Measurements from ENCODE around the gene NPFF.
A peak's percentile ranks its signal among the peaks of the same experiment; 100 is the strongest.

Gene NPFF

DNA sequence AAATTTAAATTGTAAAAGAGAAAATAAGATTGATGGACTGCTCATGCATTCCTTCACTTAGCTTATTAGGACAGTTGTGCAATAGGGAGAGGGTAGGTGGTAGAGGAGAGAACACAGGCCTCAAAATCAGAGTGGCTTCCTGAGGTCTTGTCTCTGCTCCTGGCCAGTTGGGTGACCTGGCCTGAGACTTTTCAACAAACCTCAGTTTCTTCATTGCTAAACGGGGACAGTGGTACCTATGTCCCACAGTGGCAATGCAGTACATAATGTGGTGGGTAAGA is 10.6 kb downstream of the NPFF start:
- TF ChIP-seq, protein P1, sequence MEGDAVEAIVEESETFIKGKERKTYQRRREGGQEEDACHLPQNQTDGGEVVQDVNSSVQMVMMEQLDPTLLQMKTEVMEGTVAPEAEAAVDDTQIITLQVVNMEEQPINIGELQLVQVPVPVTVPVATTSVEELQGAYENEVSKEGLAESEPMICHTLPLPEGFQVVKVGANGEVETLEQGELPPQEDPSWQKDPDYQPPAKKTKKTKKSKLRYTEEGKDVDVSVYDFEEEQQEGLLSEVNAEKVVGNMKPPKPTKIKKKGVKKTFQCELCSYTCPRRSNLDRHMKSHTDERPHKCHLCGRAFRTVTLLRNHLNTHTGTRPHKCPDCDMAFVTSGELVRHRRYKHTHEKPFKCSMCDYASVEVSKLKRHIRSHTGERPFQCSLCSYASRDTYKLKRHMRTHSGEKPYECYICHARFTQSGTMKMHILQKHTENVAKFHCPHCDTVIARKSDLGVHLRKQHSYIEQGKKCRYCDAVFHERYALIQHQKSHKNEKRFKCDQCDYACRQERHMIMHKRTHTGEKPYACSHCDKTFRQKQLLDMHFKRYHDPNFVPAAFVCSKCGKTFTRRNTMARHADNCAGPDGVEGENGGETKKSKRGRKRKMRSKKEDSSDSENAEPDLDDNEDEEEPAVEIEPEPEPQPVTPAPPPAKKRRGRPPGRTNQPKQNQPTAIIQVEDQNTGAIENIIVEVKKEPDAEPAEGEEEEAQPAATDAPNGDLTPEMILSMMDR (IDR thresholded peaks at IDR 0.05; ENCODE audit: extremely low read depth, insufficient read depth, missing control alignments) = no peak
- in situ Hi-C loops (cut with MboI; ENCODE audit: low pct_unique_long_range_greater_than_20kb, low sequenced_read_pairs, unreplicated experiment) = no loop called here
- DNase-seq (ENCODE audit: low spot score) = no peak

DNA sequence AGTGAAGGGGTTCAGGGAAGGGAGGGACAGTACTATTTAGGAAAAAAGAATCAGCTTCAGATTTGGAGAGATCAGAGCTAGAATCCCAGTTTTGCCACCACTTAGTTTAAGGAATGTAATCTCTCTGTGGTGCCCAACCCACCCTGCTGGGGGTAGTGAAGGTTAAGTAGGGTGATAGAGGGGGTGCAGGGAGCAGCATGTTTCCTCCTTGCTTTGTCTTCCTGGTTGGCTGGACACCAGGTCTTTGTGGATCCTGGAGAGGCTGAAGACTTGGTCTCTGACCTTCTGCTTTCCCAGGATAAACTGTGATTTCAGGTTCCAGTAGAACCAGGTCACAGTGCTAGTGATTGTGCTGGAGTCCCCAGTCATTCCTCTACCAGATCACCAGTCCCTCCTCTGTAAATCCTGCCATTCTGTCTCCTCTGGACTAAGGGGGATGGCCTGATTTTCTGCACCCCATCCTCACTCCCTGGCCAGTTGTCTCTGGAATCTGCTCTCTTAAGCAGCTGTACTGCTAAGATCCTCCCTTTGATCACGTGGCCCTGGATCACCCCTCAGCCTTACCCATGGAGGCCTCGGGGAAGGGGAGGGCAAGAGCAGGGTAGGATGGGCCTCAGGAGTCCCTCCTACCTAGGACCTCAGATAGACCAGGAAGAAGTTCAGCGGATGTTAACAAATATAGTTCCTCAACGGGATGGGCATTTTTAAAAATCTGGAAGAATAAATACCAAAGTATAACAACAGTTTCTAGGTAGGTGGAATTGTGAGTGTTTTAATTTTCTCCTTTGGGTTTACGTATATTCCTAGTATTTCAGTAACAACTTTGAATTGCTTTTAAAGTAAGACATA is 11.2 kb downstream of the NPFF start:
- TF ChIP-seq, protein P1 (IDR thresholded peaks at IDR 0.05; ENCODE audit: extremely low read depth, insufficient read depth, missing control alignments) = no peak
- in situ Hi-C loops (cut with MboI; ENCODE audit: low pct_unique_long_range_greater_than_20kb, low sequenced_read_pairs, unreplicated experiment) = no loop called here
- no peak for DNase-seq (ENCODE audit: low spot score)

DNA sequence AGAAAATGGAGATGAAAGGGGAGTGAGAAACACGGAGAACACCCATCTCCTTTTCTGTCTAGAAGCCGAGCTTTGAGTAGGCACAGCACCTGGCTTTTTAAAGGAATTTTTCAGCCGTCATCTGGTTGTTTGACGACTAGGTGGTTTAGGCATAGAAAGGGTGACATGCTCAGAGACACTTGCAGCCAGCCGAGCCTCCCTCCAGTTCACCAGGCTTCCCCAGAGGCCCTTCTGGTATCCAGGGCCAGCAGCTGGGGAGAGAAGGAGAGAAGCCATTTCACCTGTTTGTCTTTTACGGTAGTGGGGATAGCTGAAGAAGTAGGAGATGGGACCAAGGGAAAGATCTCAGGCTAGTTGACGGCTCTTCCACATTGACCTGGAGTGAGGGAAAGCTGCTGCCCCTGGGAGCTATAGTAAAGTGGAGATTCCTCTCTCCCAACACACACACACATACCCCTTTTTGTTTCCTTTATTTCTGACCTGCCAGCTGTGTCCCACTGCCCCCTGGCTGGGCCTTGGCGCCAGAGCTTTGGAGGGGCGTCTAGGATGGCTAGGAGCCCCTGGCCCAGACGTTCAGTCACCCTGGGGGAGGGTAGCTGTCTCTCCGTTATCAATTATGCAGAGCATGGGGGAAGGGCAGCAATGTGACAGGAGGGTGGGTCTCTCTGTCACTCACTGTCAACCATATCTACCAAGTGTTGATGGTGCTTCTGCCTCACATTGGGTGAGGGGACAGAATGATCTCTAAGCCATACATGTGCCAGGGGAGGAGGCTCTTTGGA is 13.5 kb downstream of the NPFF start:
- no peak for DNase-seq (ENCODE audit: low spot score)
- TF ChIP-seq, protein P1 (IDR thresholded peaks at IDR 0.05; ENCODE audit: extremely low read depth, insufficient read depth, missing control alignments) = no peak
- in situ Hi-C loops (cut with MboI; ENCODE audit: low pct_unique_long_range_greater_than_20kb, low sequenced_read_pairs, unreplicated experiment) = no loop called here

DNA sequence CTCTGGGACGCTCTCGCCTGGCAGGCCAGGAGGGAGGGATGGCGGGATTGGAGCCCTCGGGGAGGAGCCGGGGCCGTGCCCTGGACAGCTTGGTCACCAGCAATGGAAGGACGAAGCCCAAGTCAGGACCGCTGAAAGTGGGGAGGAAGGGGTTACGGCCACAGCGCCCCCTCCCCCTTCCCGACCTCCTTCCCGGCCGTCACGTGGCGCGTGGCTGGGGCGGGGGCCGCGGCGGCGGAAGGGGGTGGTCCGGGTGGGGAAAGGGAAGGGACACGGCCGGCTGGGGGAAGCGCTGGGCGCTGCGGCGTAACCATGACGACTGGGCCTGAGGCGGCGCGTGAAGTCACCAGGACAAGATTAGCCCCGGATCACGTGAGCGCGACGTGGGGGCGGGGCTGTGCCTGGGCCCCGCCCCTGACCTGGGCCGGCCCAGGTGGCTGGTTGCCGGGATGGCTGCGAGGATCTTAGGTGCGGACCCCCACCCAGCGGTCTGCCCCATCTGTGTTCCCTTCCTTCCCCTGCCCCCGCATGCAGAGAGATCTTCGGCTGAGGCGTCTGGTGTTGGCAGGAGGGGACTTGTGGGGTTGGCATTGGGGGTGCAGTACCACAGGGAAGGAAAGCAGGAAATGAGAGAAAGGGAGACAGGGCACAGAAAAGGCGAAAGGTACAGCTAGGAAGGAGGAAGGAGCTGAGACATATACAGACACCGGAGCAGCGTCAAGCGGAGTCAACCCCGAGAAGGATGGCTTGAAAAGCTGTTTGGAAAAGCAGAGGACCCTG is 14.3 kb downstream of the NPFF start:
- TF ChIP-seq, protein P1 (IDR thresholded peaks at IDR 0.05; ENCODE audit: extremely low read depth, insufficient read depth, missing control alignments) = no peak
- peak; percentile 93 for DNase-seq (ENCODE audit: low spot score)
- in situ Hi-C loops (cut with MboI; ENCODE audit: low pct_unique_long_range_greater_than_20kb, low sequenced_read_pairs, unreplicated experiment) = no loop called here

DNA sequence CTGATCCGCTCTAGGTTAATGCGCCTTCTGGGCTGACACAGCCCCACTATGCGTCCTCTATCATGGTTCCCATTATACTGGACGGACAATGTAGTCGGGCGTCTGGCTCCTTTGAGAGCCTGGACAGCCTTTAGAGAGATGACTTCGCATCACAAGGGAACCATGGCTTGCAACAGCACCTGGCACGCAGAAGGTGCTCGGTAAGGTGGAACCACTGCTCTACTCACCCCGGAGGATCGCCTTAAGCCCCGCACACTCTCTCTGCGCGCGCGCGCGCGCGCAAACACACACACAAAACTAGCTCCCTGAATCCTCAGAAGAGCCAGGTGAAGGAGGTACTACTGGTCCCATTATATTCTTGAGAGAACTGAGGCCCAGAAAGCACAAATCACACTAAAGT is 15.1 kb downstream of the NPFF start:
- in situ Hi-C loops (cut with MboI; ENCODE audit: low pct_unique_long_range_greater_than_20kb, low sequenced_read_pairs, unreplicated experiment) = no loop called here
- TF ChIP-seq, protein P1 (IDR thresholded peaks at IDR 0.05; ENCODE audit: extremely low read depth, insufficient read depth, missing control alignments) = no peak
- DNase-seq (ENCODE audit: low spot score) = no peak

DNA sequence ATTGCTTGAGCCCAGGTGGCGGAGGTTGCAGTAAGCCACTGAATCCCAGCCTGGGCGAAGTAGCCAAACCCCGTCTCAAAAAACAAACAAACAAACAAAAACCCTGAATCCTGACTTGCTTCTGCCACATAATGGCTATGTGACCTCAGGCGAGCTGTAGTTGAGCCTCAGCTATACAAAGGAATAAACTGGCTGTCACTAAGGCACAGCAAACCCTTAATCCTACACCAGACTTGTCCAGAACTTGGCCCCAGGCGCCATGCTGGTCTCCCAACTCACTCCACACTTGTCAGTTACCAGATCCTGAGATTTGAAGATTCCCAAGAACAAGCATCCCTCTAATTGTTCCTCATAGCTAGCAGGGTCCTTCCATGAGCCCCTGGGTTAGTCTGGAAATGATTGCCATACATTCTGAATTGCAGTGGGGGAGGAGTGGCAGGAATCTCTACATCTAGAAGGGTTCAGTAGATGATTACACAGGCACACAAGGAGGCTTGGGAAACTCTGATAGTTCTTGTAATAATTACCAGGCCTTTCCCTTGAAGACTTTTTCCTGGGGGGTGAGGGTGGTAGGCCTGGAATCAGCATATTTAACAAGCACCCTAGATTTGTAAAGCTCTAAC is 17.9 kb downstream of the NPFF start:
- DNase-seq (ENCODE audit: low spot score) = no peak
- TF ChIP-seq, protein P1 (IDR thresholded peaks at IDR 0.05; ENCODE audit: extremely low read depth, insufficient read depth, missing control alignments) = no peak
- in situ Hi-C loops (cut with MboI; ENCODE audit: low pct_unique_long_range_greater_than_20kb, low sequenced_read_pairs, unreplicated experiment) = no loop called here

Measured in GM13977 (cell line).